MV-4-11 (cell line): ENCODE data around the gene KLF13.

Source experiments
- DNase-seq: peaks from one replicate; lab custom pipeline; 2025; lab: John Stamatoyannopoulos, UW

Gene KLF13

GRCh38 chr15:31300208-31300661 lies 26.4 kb upstream of the KLF13 start:
- no peak for DNase-seq

GRCh38 chr15:31300981-31301672 lies 25.5 kb upstream of the KLF13 start:
- DNase-seq: no peak

GRCh38 chr15:31301673-31301990 lies 25.0 kb upstream of the KLF13 start:
- DNase-seq: no peak

GRCh38 chr15:31302029-31302657 lies 24.5 kb upstream of the KLF13 start:
- DNase-seq: no peak

GRCh38 chr15:31302778-31303725 lies 23.6 kb upstream of the KLF13 start:
- DNase-seq: no peak

GRCh38 chr15:31303726-31304648 lies 22.6 kb upstream of the KLF13 start:
- no peak for DNase-seq

GRCh38 chr15:31304751-31305365 lies 21.8 kb upstream of the KLF13 start:
- DNase-seq: no peak

GRCh38 chr15:31305375-31305774 lies 21.3 kb upstream of the KLF13 start:
- DNase-seq: no peak

GRCh38 chr15:31305796-31306425 lies 20.7 kb upstream of the KLF13 start:
- DNase-seq: no peak

- DNase-seq: no peak
These were observed 20.0 kb upstream of the KLF13 start for GRCh38 chr15:31306426-31307269.

GRCh38 chr15:31307270-31308184 lies 19.1 kb upstream of the KLF13 start:
- no peak for DNase-seq

- DNase-seq: no peak
These were observed 18.4 kb upstream of the KLF13 start for GRCh38 chr15:31308185-31308639.

- DNase-seq: no peak
These were observed 16.6 kb upstream of the KLF13 start for GRCh38 chr15:31309893-31310606.

GRCh38 chr15:31311735-31312619 lies 14.7 kb upstream of the KLF13 start:
- no peak for DNase-seq

- no peak for DNase-seq
These were observed 13.4 kb upstream of the KLF13 start for GRCh38 chr15:31313223-31313622.

GRCh38 chr15:31314380-31314779 lies 12.3 kb upstream of the KLF13 start:
- DNase-seq: no peak
